AG09309 (cell line): ENCODE results near the gene TTC7B.

Experiments used
- DNase-seq: peaks from one replicate; pipeline ENCODE4 v3.0.0-alpha.2; 2010; ENCODE audit warnings: low read depth
- H3K4me3 ChIP-seq: 2 replicates; pipeline ENCODE4 v1.5.1; 2011; ENCODE audit warnings: mild to moderate bottlenecking, low read depth, low read length, moderate library complexity; ENCODE audit not compliant: control insufficient read depth
- CTCF ChIP-seq: IDR thresholded peaks from 2 replicates; pipeline ENCODE4 v1.5.1; 2011; ENCODE audit warnings: mild to moderate bottlenecking, low read depth, low read length, inconsistent platforms; ENCODE audit not compliant: insufficient read depth, control insufficient read depth; ENCODE audit errors: missing control alignments

The TTC7B gene

GRCh38 chr14:90487462-90487861, 328.8 kb downstream of the TTC7B start:
- DNase-seq: no peak
- TF ChIP-seq CTCF: no peak
- no peak overlapping the region for H3K4me3 ChIP-seq

GRCh38 chr14:90487031-90487430, 329.2 kb downstream of the TTC7B start:
- TF ChIP-seq CTCF: no peak
- DNase-seq: no peak
- no peak overlapping the region for H3K4me3 ChIP-seq

GRCh38 chr14:90484291-90484690, 331.9 kb downstream of the TTC7B start:
- no peak for DNase-seq
- no peak overlapping the region for H3K4me3 ChIP-seq
- TF ChIP-seq CTCF: no peak

- no peak overlapping the region for H3K4me3 ChIP-seq
- TF ChIP-seq CTCF: no peak
- no peak for DNase-seq
Observed at GRCh38 chr14:90483571-90483974, 332.7 kb downstream of the TTC7B start.

- H3K4me3 ChIP-seq: no peak overlapping the region
- no peak for TF ChIP-seq CTCF
Observed at GRCh38 chr14:90483117-90483516, 333.1 kb downstream of the TTC7B start.

GRCh38 chr14:90475298-90475697, 340.9 kb downstream of the TTC7B start:
- TF ChIP-seq CTCF: no peak
- no peak overlapping the region for H3K4me3 ChIP-seq
- no peak for DNase-seq

More at GRCh38 chr14:90483117-90483516, 333.1 kb downstream of the TTC7B start:
- no peak for DNase-seq
